ENCODE measurements around the gene TBC1D17. TPM values are rescaled to one million over a fixed set of nuclear protein-coding genes. Genes with fewer than 3 reads are reported as not detected.

TBC1D17 gene
- total and polyA plus RNA-seq, 2 experiments from 2014 or later: 6.6 to 32.4 TPM

DNA sequence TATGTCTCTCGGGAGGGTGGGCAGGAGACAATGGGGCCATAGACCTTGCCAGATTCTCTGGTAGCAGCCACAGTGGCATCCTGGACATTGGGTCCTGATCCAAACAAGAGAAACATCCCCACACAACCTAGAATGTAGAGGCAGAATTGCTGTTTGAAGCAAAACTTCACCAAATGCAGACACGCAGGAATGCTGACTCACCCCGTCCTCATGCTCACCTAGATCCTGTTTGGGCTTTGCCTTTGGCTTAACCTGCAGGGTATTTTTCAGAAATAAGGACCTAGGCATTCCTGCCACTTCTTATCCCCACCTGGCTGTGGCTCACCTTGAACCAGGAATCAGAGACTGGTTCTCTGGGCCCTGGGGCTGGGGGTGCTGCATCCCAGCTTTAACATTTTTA lies 7.3 kb downstream of the TBC1D17 start:
- Histone ChIP-seq H3K9me2 (ENCODE audit: insufficient read depth) (no peaks in the 10 kb centered on the region), H3K4me1 (ENCODE audit: insufficient read depth) (no peaks in the 10 kb centered on the region), H3K79me2 (ENCODE audit: insufficient read depth) (no peaks in the 10 kb centered on the region), H4K20me1 (ENCODE audit: insufficient read depth) (no peaks in the 10 kb centered on the region), H3K9me3 (ENCODE audit: low read depth) (no peaks in the 10 kb centered on the region), H3K4me3 (no peak overlapping the region), H3K27ac (no peak overlapping the region), H2AFZ (no peak overlapping the region), H3F3A (ENCODE audit: insufficient read depth) (no peaks in the 10 kb centered on the region), H3K9ac (no peak overlapping the region), H3K4me2 (ENCODE audit: unreplicated experiment) (no peak overlapping the region), H3K27me3 (replicated peaks; ENCODE audit: insufficient read depth) (no peaks in the 10 kb centered on the region), H3K36me3 (ENCODE audit: low read depth) (peaks cover 17% of the 10 kb centered on the region; the same call in 1 of the 2 replicates)
- TF ChIP-seq EZH2phosphoT487 (IDR thresholded peaks at IDR 0.05; ENCODE audit: insufficient read depth, low read depth) (no peak), EZH2 (IDR thresholded peaks at IDR 0.05; ENCODE audit: insufficient read depth, poor library complexity, severe bottlenecking) (no peak)
- in situ Hi-C loops (cut with MboI): no loop called here
- DNase-seq: no peak
- 88 to 97% methylated on average over 3 of the region's 3 CpGs for WGBS, 2 experiments (ENCODE audit: low coverage in 1 of 2, low lambda C conversion rate in 2 of 2, missing lambda C conversion rate in 2 of 2)

DNA sequence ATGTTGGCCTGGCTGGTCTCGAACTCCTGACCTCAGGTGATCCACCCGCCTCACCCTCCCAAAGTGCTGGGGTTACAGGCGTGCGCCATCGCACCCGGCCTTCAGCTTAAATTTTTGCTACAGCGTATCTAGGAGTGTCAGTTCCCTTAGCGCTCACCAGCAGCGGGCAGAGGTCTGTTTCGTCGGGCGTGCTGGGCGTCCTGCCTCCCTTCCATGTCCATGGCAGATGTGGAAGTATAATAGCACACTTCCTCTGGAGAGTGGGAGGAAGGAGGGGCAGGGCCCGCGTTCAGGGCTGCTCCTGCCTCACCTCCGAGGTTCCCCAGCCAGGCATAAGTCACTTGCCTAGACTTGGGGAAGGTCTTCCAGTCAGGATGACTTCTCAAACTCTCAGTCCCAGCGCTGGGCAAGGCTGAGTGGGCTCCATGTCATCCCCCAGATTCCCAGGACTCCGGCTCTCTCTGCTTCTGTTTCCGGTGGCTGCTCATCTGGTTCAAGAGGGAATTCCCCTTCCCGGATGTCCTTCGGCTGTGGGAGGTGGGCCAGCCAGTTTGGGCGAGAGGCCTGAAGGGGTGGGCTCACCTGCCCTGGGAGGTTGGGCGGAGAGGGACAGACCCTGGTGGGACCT lies 9.6 kb downstream of the TBC1D17 start:
- no peak overlapping the region for H3K27ac ChIP-seq
- H3K36me3 ChIP-seq (ENCODE audit: low read depth): peaks cover 13% of the 10 kb centered on the region; the same call in 1 of the 2 replicates
- H2AFZ ChIP-seq: no peak overlapping the region
- no peaks in the 10 kb centered on the region for H4K20me1 ChIP-seq (ENCODE audit: insufficient read depth)
- no peak for TF ChIP-seq EZH2phosphoT487 (IDR thresholded peaks at IDR 0.05; ENCODE audit: insufficient read depth, low read depth)
- no peak for TF ChIP-seq EZH2 (IDR thresholded peaks at IDR 0.05; ENCODE audit: insufficient read depth, poor library complexity, severe bottlenecking)
- H3K9ac ChIP-seq: no peak overlapping the region
- H3K4me3 ChIP-seq: no peak overlapping the region
- no peaks in the 10 kb centered on the region for H3F3A ChIP-seq (ENCODE audit: insufficient read depth)
- no peak for DNase-seq
- no peaks in the 10 kb centered on the region for H3K4me1 ChIP-seq (ENCODE audit: insufficient read depth)
- WGBS, 2 experiments (ENCODE audit: low coverage in 1 of 2, low lambda C conversion rate in 2 of 2, missing lambda C conversion rate in 2 of 2): 83 to 87% methylated on average over 18 to 23 of the region's 23 CpGs
- H3K79me2 ChIP-seq (ENCODE audit: insufficient read depth): no peaks in the 10 kb centered on the region
- H3K27me3 ChIP-seq (replicated peaks; ENCODE audit: insufficient read depth): no peaks in the 10 kb centered on the region
- H3K9me3 ChIP-seq (ENCODE audit: low read depth): no peaks in the 10 kb centered on the region
- no peaks in the 10 kb centered on the region for H3K9me2 ChIP-seq (ENCODE audit: insufficient read depth)
- H3K4me2 ChIP-seq (ENCODE audit: unreplicated experiment): no peak overlapping the region
- in situ Hi-C loops (cut with MboI): no loop called here

DNA sequence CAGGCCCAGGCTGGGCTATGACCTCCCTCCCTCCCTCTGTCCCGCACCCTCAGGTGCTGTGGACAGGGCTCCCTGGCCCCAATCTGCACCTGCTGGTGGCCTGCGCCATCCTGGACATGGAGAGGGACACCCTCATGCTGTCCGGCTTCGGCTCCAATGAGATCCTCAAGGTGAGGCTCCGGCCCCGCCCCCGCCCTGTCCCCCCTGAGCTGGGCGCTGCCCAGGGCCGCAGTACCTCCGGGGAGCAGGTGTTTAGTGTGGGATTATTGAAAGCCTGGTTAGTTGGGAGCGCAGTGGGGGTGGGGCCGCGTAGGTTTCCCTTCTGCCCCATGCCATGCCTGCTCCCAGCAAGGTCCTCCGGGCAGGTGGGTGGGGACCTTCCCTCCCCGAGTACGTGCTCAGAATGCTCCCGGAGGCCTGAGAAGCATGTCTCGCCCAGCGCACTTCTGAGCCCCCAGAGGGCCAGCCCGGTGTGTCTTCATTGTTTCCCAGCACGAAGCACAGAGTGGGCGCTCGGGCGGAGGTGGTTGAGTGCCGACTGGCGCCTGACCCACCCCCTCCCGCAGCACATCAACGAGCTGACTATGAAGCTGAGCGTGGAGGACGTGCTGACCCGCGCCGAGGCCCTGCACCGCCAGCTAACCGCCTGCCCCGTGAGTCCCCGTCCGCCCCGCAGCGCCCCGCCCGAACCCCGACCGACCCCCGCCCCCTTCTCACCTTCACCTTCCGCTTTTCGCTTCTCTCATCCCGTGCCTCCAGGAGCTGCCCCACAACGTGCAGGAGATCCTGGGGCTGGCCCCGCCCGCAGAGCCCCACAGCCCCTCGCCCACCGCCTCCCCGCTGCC lies 10.4 kb downstream of the TBC1D17 start:
- no peaks in the 10 kb centered on the region for H3F3A ChIP-seq (ENCODE audit: insufficient read depth)
- TF ChIP-seq EZH2phosphoT487 (IDR thresholded peaks at IDR 0.05; ENCODE audit: insufficient read depth, low read depth) (no peak), EZH2 (IDR thresholded peaks at IDR 0.05; ENCODE audit: insufficient read depth, poor library complexity, severe bottlenecking) (no peak)
- H4K20me1 ChIP-seq (ENCODE audit: insufficient read depth): no peaks in the 10 kb centered on the region
- no peaks in the 10 kb centered on the region for H3K79me2 ChIP-seq (ENCODE audit: insufficient read depth)
- H2AFZ ChIP-seq: no peak overlapping the region
- no peak overlapping the region for H3K9ac ChIP-seq
- H3K9me3 ChIP-seq (ENCODE audit: low read depth): no peaks in the 10 kb centered on the region
- in situ Hi-C loops (cut with MboI): no loop called here
- no peaks in the 10 kb centered on the region for H3K9me2 ChIP-seq (ENCODE audit: insufficient read depth)
- no peaks in the 10 kb centered on the region for H3K27me3 ChIP-seq (replicated peaks; ENCODE audit: insufficient read depth)
- no peak for DNase-seq
- peaks cover 12% of the 10 kb centered on the region; the same call in 1 of the 2 replicates for H3K36me3 ChIP-seq (ENCODE audit: low read depth)
- 90 to 91% methylated on average over 21 to 54 of the region's 54 CpGs for WGBS, 2 experiments (ENCODE audit: low coverage in 1 of 2, low lambda C conversion rate in 2 of 2, missing lambda C conversion rate in 2 of 2)
- H3K4me2 ChIP-seq (ENCODE audit: unreplicated experiment): no peak overlapping the region
- H3K4me3 ChIP-seq: no peak overlapping the region
- H3K27ac ChIP-seq: no peak overlapping the region
- H3K4me1 ChIP-seq (ENCODE audit: insufficient read depth): no peaks in the 10 kb centered on the region

DNA sequence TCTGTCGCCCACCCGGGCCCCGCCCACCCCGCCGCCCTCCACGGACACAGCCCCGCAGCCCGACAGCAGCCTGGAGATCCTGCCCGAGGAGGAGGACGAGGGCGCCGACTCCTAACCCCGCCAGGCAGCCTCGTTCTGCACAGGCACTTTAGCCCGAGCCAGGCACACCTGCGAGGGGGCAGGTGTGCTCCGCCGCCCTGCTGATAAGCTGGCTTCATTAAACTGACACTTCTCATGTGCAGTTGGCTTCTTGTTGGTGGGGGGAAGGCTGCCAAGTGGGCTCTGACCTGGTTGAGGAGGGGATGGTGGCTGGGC lies 11.0 kb downstream of the TBC1D17 start:
- H3K9me2 ChIP-seq (ENCODE audit: insufficient read depth): no peaks in the 10 kb centered on the region
- WGBS, 2 experiments (ENCODE audit: low coverage in 1 of 2, low lambda C conversion rate in 2 of 2, missing lambda C conversion rate in 2 of 2): 91 to 97% methylated on average over 14 to 18 of the region's 18 CpGs

More for the DNA sequence above, 11.0 kb downstream of the TBC1D17 start:
- no peak overlapping the region for H3K27ac ChIP-seq
- no peaks in the 10 kb centered on the region for H3K27me3 ChIP-seq (replicated peaks; ENCODE audit: insufficient read depth)
- no peaks in the 10 kb centered on the region for H3K79me2 ChIP-seq (ENCODE audit: insufficient read depth)
- H3K4me2 ChIP-seq (ENCODE audit: unreplicated experiment): no peak overlapping the region
- TF ChIP-seq EZH2phosphoT487 (IDR thresholded peaks at IDR 0.05; ENCODE audit: insufficient read depth, low read depth) (no peak), EZH2 (IDR thresholded peaks at IDR 0.05; ENCODE audit: insufficient read depth, poor library complexity, severe bottlenecking) (no peak)
- H3K4me3 ChIP-seq: no peak overlapping the region
- H4K20me1 ChIP-seq (ENCODE audit: insufficient read depth): no peaks in the 10 kb centered on the region
- H3K36me3 ChIP-seq (ENCODE audit: low read depth): peaks cover 6% of the 10 kb centered on the region; the same call in 1 of the 2 replicates
- no peak for DNase-seq
- no peak overlapping the region for H2AFZ ChIP-seq
- in situ Hi-C loops (cut with MboI): no loop called here
- no peaks in the 10 kb centered on the region for H3F3A ChIP-seq (ENCODE audit: insufficient read depth)
- no peaks in the 10 kb centered on the region for H3K4me1 ChIP-seq (ENCODE audit: insufficient read depth)
- H3K9me3 ChIP-seq (ENCODE audit: low read depth): no peaks in the 10 kb centered on the region
- H3K9ac ChIP-seq: no peak overlapping the region

Measured in GM23248 (cell line).